ENCODE measurements around the gene SLC5A11.

GRCh38 chr16:24883714-24884151 is 38.0 kb downstream of the SLC5A11 start:
- TF ChIP-seq CTCF (conservative IDR thresholded peaks at IDR 0.05): no peak
- no peak for TF ChIP-seq ZFX (IDR thresholded peaks at IDR 0.05)
